ENCODE results near the gene NFATC2.

GRCh38 chr20:51486197-51487005, 56.1 kb downstream of the NFATC2 start:
- TF ChIP-seq CTCF (IDR thresholded peaks at IDR 0.05; ENCODE audit: low read depth, low read length) (no peak), EZH2phosphoT487 (IDR thresholded peaks at IDR 0.05; ENCODE audit: low read depth) (no peak)

All from OCI-LY3 (cell line).